CD4-positive, alpha-beta T cell treated with Interleukin-6 at 100 ng/mL for 8 hours (primary cell): ENCODE data around the gene SFTPA2.
"Not testable (repeated sequence)": the region's sequence is repeated elsewhere in the genome, so short reads cannot be mapped to it uniquely, and the experiment has no call there.

Experiments used
- DNase-seq: peaks from one replicate; pipeline ENCODE4 v3.0.0-alpha.2; 2020; ENCODE audit warnings: mixed read lengths, low spot score

Gene SFTPA2

DNA sequence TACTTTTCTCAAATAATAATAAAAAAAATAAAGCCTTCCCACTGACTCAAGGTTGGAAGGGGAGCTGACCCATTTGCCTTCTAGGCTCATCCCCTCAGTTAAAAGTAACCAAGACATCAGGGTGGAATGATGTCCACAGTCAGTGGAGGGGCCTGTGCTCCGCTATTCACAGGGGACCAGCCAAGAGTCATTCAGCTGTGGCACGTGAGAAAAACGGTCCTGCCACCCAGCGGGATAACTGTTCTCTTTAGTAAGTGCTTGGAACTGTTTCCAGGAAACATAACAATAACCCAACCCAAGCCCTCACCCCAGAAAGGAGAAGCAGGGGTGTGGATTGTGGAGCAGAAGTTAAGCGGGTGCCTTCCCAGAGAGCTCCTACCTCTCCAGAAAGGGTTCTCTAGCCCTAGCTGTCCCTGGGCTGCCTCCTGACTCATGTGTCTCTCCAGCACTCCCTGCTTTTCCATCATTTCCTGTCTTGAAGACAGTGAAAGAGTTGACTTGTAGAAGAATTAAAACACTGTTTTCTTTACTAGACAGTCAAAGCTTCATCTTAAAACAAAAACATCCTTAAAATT, 50.2 kb downstream of the SFTPA2 start:
- not testable (repeated sequence) for DNase-seq

GRCh38 chr10:79509306-79509933, 50.8 kb downstream of the SFTPA2 start:
- DNase-seq = not testable (repeated sequence)

- not testable (repeated sequence) for DNase-seq
These were observed 52.0 kb downstream of the SFTPA2 start for GRCh38 chr10:79508245-79508644.

DNA sequence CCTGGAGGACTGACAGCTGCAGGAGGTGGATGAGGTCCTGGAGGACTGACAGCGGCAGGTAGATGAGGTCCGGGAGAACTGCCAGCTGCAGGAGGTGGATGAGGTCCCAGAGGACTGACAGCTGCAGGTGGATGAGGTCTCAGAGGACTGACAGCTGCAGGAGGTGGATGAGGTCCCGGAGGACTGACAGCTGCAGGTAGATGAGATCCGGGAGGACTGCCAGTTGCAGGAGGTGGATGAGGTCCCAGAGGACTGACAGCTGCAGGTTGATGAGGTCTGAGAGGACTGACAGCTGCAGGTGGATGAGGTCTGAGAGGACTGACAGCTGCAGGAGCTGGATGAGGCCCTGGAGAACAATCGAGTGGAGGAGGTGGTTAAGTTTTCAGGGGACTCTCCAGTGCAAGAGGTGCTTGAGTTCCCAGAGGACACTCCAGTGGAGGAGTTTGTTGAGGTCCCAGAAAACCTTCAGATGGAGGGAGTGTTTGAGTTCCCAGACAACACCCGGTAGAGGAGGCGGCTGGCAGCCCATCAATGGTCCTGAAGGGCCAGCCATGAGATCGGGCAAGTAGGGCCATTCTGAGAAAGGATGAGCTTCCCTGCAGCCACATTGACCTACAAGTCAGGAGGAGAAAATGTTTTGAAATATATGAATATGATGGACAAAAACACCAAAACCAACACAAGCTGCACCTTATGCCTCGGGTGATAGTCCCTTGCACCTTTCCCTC, 52.6 kb downstream of the SFTPA2 start:
- no peak for DNase-seq
